Measurements from ENCODE around the gene PRCC.

The PRCC gene

DNA sequence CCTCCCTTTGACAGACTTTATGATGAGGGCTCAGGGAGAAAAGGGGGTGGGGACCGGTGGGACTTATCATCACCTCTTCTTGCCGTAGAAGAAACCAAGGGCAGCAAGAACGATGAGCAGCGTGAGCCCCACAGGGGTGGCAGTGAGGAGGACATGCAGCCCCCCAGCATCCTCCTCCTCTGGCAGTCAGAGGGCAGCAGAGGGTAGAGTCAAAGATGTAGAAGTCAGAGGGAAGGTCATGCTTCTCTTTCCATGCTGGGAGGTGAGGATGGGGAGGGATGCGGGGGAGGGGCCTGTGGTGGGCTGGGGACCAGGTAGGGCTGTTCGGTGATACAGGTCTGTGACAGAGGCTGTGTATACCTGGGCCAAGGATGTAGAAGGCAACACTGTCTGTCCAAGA is 76.8 kb downstream of the PRCC start:
- no peak for DNase-seq (ENCODE audit: low spot score)

DNA sequence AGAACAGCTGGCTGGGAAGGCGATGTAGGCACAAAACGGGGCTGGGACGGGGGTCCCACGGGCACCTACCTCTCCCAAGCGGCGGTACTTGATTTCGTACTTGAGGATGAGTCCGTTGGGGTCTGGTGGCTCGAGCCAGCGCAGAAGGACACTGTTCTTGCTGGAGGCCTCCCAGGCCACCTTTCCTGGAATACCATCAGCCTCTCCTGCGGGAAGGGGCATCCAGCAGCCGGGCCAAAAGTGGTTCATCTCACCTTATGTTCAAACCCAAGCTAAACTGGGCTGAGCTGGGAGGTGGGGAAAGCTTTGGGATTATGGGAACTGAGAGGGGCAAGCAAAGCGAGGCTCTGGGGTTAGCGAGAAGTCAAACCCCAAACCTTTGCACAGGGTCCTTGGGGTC is 77.3 kb downstream of the PRCC start:
- no peak for DNase-seq (ENCODE audit: low spot score)

- no peak for DNase-seq (ENCODE audit: low spot score)
Measured at GRCh38 chr1:156845055-156845952, 78.0 kb downstream of the PRCC start.

DNA sequence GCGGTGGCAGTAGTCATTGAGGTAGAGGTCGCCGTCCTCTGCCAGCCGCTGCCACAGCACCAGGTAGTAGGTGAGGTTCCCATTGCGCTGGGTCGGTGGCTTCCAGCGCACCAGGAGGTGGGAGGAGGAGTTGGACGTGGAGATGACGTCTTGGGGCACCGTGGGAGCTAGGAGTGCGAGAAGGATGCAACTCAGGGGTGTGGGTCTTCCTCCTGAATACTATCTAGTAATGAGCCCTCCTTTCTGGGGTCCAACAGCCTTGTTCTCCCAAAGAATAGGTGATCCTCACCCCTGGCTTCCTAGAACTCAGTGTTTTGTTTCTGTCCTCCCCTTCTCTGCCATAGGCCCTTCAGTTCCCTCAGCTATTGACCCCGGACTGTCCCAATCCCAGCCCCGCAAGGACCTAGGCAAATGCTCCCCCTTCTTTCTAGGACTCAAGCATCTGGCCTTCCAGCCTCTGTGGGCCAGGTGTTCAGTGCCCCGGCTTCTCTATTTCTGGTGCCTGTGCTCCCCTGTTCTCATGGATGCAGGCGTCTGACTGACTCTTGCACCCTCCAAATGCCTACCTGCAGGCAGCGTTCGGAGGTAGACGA is 78.7 kb downstream of the PRCC start:
- DNase-seq (ENCODE audit: low spot score): no peak

DNA sequence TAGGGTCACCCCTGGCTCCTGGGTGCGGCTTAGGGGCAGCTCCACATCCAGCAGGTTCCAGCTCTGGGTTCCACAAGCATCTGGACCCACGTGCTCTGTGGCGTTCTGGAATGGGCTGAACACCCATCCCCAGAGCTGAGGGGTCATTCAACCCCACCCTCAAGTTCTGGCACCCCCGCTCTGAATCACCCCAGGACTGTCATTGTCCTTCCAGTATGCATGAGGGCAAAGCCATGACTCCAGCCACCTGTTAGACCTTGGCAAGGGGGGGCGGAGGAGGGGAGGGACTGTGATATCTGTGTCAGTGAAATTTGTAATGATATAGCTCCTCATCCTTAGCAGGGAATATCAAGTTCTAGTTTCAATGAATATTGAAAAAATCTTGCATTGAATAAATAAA is 79.3 kb downstream of the PRCC start:
- no peak for DNase-seq (ENCODE audit: low spot score)

GRCh38 chr1:156847591-156848460 is 80.5 kb downstream of the PRCC start:
- DNase-seq (ENCODE audit: low spot score): no peak

GRCh38 chr1:156848461-156849150 is 81.3 kb downstream of the PRCC start:
- no peak for DNase-seq (ENCODE audit: low spot score)

- DNase-seq (ENCODE audit: low spot score): no peak
Measured at GRCh38 chr1:156849151-156849496, 81.8 kb downstream of the PRCC start.
